A673 (cell line): ENCODE data around the gene F8. TPM values are rescaled to one million over a fixed set of nuclear protein-coding genes. Genes with fewer than 3 reads are reported as not detected.

Experiments
- BruUV-seq: library from RNA; stranded (reverse); fragments of 400-500 nt; replicated peaks from 2 replicates; lab custom pipeline; 2021; lab: Mats Ljungman, UMichigan
- CTCF ChIA-PET: fragments of 300-600 bp; sonication (Branson Sonifier 250); formaldehyde crosslinking; loops from one replicate; lab custom pipeline; 2022; ENCODE audit warnings: antibody characterized with exemption; lab: Charles Lee
- POLR2A ChIA-PET: fragments of 300-600 bp; sonication (Branson Sonifier 250); formaldehyde crosslinking; loops from one replicate; lab custom pipeline; 2022; ENCODE audit warnings: antibody characterized with exemption; ENCODE audit not compliant: low non-redundant PET; lab: Charles Lee
- DNase-seq: peaks from one replicate; pipeline ENCODE4 v3.0.0-alpha.2; 2015; ENCODE audit warnings: low spot score
- H3K27ac ChIP-seq: fragments of 200-600 bp; sonication (generic); 2 replicates; pipeline ENCODE4 v1.5.1; 2016; ENCODE audit warnings: mixed run types, low read depth, mild to moderate bottlenecking, mixed read lengths, antibody characterized with exemption, low read length; ENCODE audit not compliant: poor library complexity, severe bottlenecking
- H3K27me3 ChIP-seq: fragments of 200-600 bp; sonication (generic); replicated peaks from 2 replicates; pipeline ENCODE4 v1.6.1; 2017; ENCODE audit warnings: mixed run types, low read depth, mild to moderate bottlenecking, mixed read lengths, antibody characterized with exemption, low read length; ENCODE audit not compliant: insufficient read depth, poor library complexity
- H3K36me3 ChIP-seq: fragments of 200-600 bp; sonication (generic); 2 replicates; pipeline ENCODE4 v1.6.1; 2016; ENCODE audit warnings: mixed run types, mild to moderate bottlenecking, mixed read lengths, antibody characterized with exemption, low read length; ENCODE audit not compliant: insufficient read depth, poor library complexity, severe bottlenecking
- H3K4me1 ChIP-seq: fragments of 200-600 bp; sonication (generic); 2 replicates; pipeline ENCODE4 v1.6.1; 2017; ENCODE audit warnings: mixed run types, mild to moderate bottlenecking, mixed read lengths, antibody characterized with exemption, low read length; ENCODE audit not compliant: insufficient read depth, poor library complexity, severe bottlenecking
- H3K4me3 ChIP-seq: fragments of 200-600 bp; sonication (generic); 2 replicates; pipeline ENCODE4 v1.5.1; 2016; ENCODE audit warnings: low read depth, mixed run types, mild to moderate bottlenecking, mixed read lengths, low read length; ENCODE audit not compliant: poor library complexity, severe bottlenecking
- H3K9me3 ChIP-seq: fragments of 200-600 bp; sonication (generic); 2 replicates; pipeline ENCODE4 v1.6.1; 2016; ENCODE audit warnings: mixed run types, low read depth, mild to moderate bottlenecking, mixed read lengths, antibody characterized with exemption, low read length; ENCODE audit not compliant: poor library complexity, severe bottlenecking
- EZH2 ChIP-seq: fragments of 200-600 bp; sonication (generic); IDR thresholded peaks from 2 replicates; pipeline ENCODE4 v1.6.1; 2017; ENCODE audit warnings: borderline replicate concordance, low read depth, mild to moderate bottlenecking, mixed read lengths, antibody characterized with exemption, low read length; ENCODE audit not compliant: poor library complexity, severe bottlenecking
- intact Hi-C: fragments of 100-400 bp; cut with micrococcal nuclease; formaldehyde crosslinking; loops from one replicate; pipeline ENCODE4 v1.10.0; 2022; ENCODE audit not compliant: unreplicated experiment
- total RNA-seq: library from RNA; stranded (reverse); gene quantifications from 2 replicates; pipeline ENCODE4 v1.2.3, GENCODE V29; 2021
- TF ChIP-seq, protein P1 (sequence below): fragments of 300-800, 200-600 bp; sonication (generic); conservative IDR thresholded peaks from 2 replicates; pipeline ENCODE4 v1.5.1; 2017; ENCODE audit warnings: low read depth, mild to moderate bottlenecking, antibody characterized with exemption, low read length, moderate library complexity, mixed read lengths

The F8 gene
- total RNA-seq, 1 experiment from 2014 or later = 1.1 TPM

DNA sequence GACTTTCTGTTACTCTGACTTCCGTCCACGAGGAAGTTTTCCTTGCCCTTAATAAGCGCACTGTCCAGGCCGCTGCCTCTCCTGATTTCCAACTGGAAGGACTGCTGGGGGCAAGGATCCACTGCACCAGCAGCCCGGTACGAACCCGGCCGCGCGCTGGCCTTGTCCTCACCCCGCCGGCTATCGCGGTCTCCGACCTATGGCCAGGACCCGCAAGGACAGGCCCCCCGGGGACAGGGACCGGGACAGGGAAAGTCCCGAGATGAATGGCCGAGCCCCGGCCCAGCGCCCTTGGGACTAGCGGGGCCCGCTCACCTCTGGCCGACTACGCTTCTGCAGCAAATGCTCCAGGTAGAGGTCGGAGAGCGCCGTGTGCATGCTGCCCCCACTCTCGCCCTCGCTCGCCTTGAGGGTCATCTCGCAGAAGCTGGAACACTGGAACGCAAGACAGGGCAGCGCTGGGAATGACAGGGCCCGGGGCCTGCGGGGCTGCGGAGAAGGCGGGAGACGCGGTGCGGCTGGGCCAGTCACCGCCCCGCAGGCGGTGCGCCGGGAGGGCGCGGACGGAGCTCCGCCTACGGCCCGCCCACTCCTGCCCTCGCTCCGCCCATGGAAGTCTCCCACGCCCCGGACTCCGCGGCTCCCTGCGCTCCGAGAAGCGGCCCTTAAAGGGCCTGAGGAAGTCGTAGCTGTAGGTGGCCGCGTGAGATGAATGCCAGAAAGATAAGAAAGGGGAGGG, 217.4 kb downstream of the F8 start, which contains the start of gene MPP1:
TSS of gene MPP1 (minus strand) at position 529 of the 739 bp plus-strand sequence. CDS start at position 417, 112 bp downstream.
- Histone ChIP-seq H3K36me3 (no peaks in the 10 kb centered on the region), H3K4me1 (no peaks in the 10 kb centered on the region), H3K27ac (no peak within 1 kb of the TSS), H3K4me3 (peak within 1 kb of the TSS; percentile 65), H3K27me3 (no peaks in the 10 kb centered on the region), H3K9me3 (no peaks in the 10 kb centered on the region)
- ChIA-PET POLR2A (interaction anchor here (0.6 kb wide), 1 partner anchor 35 kb away, joined by 11 read pairs; no protein-coding TSS in a partner anchor), CTCF (no interaction called here)
- TF ChIP-seq EZH2 = no peak
- TF ChIP-seq, protein P1, sequence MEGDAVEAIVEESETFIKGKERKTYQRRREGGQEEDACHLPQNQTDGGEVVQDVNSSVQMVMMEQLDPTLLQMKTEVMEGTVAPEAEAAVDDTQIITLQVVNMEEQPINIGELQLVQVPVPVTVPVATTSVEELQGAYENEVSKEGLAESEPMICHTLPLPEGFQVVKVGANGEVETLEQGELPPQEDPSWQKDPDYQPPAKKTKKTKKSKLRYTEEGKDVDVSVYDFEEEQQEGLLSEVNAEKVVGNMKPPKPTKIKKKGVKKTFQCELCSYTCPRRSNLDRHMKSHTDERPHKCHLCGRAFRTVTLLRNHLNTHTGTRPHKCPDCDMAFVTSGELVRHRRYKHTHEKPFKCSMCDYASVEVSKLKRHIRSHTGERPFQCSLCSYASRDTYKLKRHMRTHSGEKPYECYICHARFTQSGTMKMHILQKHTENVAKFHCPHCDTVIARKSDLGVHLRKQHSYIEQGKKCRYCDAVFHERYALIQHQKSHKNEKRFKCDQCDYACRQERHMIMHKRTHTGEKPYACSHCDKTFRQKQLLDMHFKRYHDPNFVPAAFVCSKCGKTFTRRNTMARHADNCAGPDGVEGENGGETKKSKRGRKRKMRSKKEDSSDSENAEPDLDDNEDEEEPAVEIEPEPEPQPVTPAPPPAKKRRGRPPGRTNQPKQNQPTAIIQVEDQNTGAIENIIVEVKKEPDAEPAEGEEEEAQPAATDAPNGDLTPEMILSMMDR = no peak
- DNase-seq = peak; percentile 70
- intact Hi-C loops = no loop called here
- BruUV-seq = no TSS peak

GRCh38 chrX:154804261-154804956, 218.1 kb downstream of the F8 start:
- Histone ChIP-seq H3K4me1 (peaks cover 6% of the 10 kb centered on the region), H3K27ac (no peak overlapping the region), H3K36me3 (no peaks in the 10 kb centered on the region), H3K4me3 (peak overlapping the region; percentile 65), H3K9me3 (no peaks in the 10 kb centered on the region), H3K27me3 (no peaks in the 10 kb centered on the region)
- TF ChIP-seq, protein P1 = no peak
- TF ChIP-seq EZH2 = no peak
- intact Hi-C loops = no loop called here
- no peak for DNase-seq
- BruUV-seq = no TSS peak
- ChIA-PET CTCF (no interaction called here), POLR2A (no interaction called here)

DNA sequence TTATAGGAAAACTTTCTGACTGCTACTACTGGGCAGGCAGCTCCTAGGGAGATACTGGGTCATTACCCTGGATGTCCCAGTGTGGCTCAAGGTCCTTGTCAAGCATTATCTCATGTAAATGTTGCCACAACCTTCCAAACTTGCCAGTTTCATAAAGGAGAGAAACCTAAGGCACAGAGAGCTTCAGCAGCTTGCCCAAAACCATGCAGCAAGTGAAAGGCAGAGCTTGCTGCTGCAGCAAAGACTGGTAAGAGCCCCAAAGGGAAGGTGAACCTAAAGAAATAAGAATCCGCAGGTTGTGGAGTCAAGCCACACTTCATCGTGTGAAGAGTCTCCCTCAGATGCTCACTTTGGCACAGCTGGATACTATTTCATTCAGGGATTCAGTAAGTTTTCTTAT, 219.6 kb downstream of the F8 start:
- no TSS peak for BruUV-seq
- intact Hi-C loops = no loop called here
- no peak overlapping the region for H3K27ac ChIP-seq
- H3K4me1 ChIP-seq = peaks cover 10% of the 10 kb centered on the region
- no peaks in the 10 kb centered on the region for H3K9me3 ChIP-seq
- H3K4me3 ChIP-seq = no peak overlapping the region
- no peak for TF ChIP-seq EZH2
- TF ChIP-seq, protein P1 = no peak
- CTCF ChIA-PET = no interaction called here
- no peak for DNase-seq
- H3K27me3 ChIP-seq = no peaks in the 10 kb centered on the region
- POLR2A ChIA-PET = no interaction called here
- H3K36me3 ChIP-seq = no peaks in the 10 kb centered on the region
